ENCODE measurements around the gene PCLO.
A peak's percentile ranks its signal among the peaks of the same experiment; 100 is the strongest.

Gene PCLO

DNA sequence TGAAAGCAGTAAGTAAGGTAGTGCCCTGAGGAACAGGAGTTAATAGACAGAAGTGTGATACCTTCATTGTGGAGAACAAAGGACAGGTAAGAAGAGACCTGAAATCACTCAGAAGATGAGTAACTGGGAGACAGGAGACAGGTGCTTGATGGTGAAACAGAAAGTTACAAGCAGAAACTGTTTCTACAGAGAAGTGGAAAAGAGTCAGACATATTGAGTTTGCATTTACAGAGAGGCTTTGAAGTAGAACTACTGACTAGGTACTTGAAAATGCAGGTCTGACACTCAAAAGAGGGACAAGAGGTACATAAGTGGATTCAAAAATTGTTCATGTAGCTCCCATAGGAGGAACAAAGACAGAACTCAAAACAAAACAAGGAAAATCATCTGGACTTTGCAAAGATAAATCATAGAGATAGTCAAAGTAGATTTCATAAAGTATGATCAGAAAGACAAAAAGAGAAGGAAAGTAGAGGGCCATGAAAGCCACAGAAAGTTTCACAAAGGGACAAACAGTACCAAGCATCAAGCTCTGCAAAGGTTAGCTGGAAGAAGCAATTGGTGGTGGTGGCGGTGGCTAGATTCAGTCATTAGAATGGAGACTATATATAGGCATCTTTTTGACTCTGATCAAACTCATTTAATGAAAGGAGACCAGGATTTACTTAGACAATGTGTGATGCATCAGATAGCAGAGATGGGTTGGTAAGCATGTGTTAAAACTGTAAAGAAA lies 198.4 kb downstream of the PCLO start:
- Histone ChIP-seq H4K20me1 (no peaks in the 10 kb centered on the region), H3K27ac (no peak overlapping the region), H3K4me2 (no peak overlapping the region), H3K4me1 (no peaks in the 10 kb centered on the region), H3K9ac (no peak overlapping the region), H3K9me3 (replicated peaks in 1 of 11) (no peaks in the 10 kb centered on the region), H3K27me3 (no peaks in the 10 kb centered on the region), H3K36me3 (no peaks in the 10 kb centered on the region), H3K4me3 (no peak overlapping the region)
- no peak for TF ChIP-seq Cebpa-rat (IDR thresholded peaks at IDR 0.05)

- TF ChIP-seq Cebpa-rat (IDR thresholded peaks at IDR 0.05): no peak
- Histone ChIP-seq H3K4me2 (no peak overlapping the region), H4K20me1 (no peaks in the 10 kb centered on the region), H3K27ac (no peak overlapping the region), H3K36me3 (no peaks in the 10 kb centered on the region), H3K4me1 (peaks cover 0 to 14% (median 5%) of the 10 kb centered on the region in 10 experiments; a peak in 8 of 20 replicates), H3K4me3 (no peak overlapping the region), H3K27me3 (no peaks in the 10 kb centered on the region), H3K9ac (no peak overlapping the region), H3K9me3 (replicated peaks in 1 of 11) (0 out of 22 replicates have a peak, but pooled peaks cover 0 to 3% (median 0%) of the 10 kb centered on the region in 11 experiments)
Observed at GRCh38 chr7:82961240-82961639, 201.4 kb downstream of the PCLO start.

- no peak overlapping the region for H3K9ac ChIP-seq
Observed at GRCh38 chr7:82959528-82959927, 203.2 kb downstream of the PCLO start.

GRCh38 chr7:82957521-82957920 lies 205.2 kb downstream of the PCLO start:
- H3K4me1 ChIP-seq: peaks cover 0 to 14% (median 5%) of the 10 kb centered on the region in 10 experiments; a peak in 8 of 20 replicates
- no peak overlapping the region for H3K9ac ChIP-seq
- H3K4me3 ChIP-seq: no peak overlapping the region
- no peaks in the 10 kb centered on the region for H4K20me1 ChIP-seq
- H3K36me3 ChIP-seq: no peaks in the 10 kb centered on the region
- peak overlapping the region in 5 of 11 experiments; percentile 6 to 58 (median 54); a peak in 7 of 22 replicates for H3K27ac ChIP-seq
- H3K4me2 ChIP-seq: peak overlapping the region in 5 of 11 experiments; percentile 6 to 41 (median 19); a peak in 5 of 22 replicates
- no peaks in the 10 kb centered on the region for H3K27me3 ChIP-seq
- no peak for TF ChIP-seq Cebpa-rat (IDR thresholded peaks at IDR 0.05)
- 0 out of 22 replicates have a peak, but pooled peaks cover 0 to 3% (median 0%) of the 10 kb centered on the region in 11 experiments for H3K9me3 ChIP-seq (replicated peaks in 1 of 11)

More at GRCh38 chr7:82959528-82959927, 203.2 kb downstream of the PCLO start:
- H3K4me1 ChIP-seq: peaks cover 0 to 14% (median 5%) of the 10 kb centered on the region in 10 experiments; a peak in 8 of 20 replicates
- no peak for TF ChIP-seq Cebpa-rat (IDR thresholded peaks at IDR 0.05)
- H3K9me3 ChIP-seq (replicated peaks in 1 of 11): 0 out of 22 replicates have a peak, but pooled peaks cover 0 to 3% (median 0%) of the 10 kb centered on the region in 11 experiments
- no peak overlapping the region for H3K4me2 ChIP-seq
- H3K4me3 ChIP-seq: no peak overlapping the region
- no peaks in the 10 kb centered on the region for H3K27me3 ChIP-seq
- no peaks in the 10 kb centered on the region for H3K36me3 ChIP-seq
- H4K20me1 ChIP-seq: no peaks in the 10 kb centered on the region
- H3K27ac ChIP-seq: no peak overlapping the region

DNA sequence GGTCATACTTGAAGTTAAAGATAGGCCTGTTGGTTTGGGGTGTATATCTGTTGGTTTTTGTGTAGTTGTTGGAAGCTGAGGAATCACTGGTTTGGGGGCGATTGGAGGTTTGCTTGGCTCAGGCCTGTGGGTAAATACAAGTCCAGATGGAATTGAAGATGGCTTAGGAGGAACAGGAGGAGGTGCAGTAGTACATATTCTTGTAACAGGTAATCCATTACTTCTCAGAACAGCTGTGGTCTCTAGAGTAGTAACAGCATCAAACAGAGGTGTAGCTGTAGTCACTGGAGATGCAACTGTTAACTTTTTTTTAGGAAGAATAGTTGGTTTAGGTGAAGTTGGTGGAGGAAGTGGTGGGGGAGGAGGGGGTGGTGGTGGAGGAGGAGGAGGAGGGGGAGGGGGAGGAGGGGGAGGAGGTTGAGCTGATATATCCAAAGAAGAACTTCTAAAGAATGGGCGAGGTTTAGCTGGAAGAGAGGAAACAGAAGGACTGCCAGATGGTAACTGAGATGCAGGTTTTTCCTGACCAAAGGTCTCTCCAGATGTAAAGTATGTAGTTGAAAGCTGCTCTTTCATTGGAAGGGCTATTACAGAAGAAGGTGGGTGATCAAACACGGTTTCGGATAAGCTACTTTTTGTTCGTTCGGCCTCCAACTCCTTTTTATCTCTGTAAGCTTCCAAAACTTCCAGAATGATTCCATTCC lies 209.2 kb downstream of the PCLO start:
- 0 out of 22 replicates have a peak, but pooled peaks cover 0 to 3% (median 0%) of the 10 kb centered on the region in 11 experiments for H3K9me3 ChIP-seq (replicated peaks in 1 of 11)
- no peaks in the 10 kb centered on the region for H3K27me3 ChIP-seq
- H3K36me3 ChIP-seq: no peaks in the 10 kb centered on the region
- H4K20me1 ChIP-seq: no peaks in the 10 kb centered on the region
- H3K4me2 ChIP-seq: no peak overlapping the region
- no peak overlapping the region for H3K27ac ChIP-seq
- no peak for TF ChIP-seq Cebpa-rat (IDR thresholded peaks at IDR 0.05)
- H3K9ac ChIP-seq: no peak overlapping the region
- H3K4me3 ChIP-seq: no peak overlapping the region
- peaks cover 0 to 16% (median 2%) of the 10 kb centered on the region in 10 experiments; a peak in 9 of 20 replicates for H3K4me1 ChIP-seq

GRCh38 chr7:82950436-82950835 lies 212.2 kb downstream of the PCLO start:
- H3K9me3 ChIP-seq (replicated peaks in 1 of 11): no peaks in the 10 kb centered on the region
- H3K27me3 ChIP-seq: no peaks in the 10 kb centered on the region
- H3K27ac ChIP-seq: no peak overlapping the region
- no peak for TF ChIP-seq Cebpa-rat (IDR thresholded peaks at IDR 0.05)
- peaks cover 0 to 9% (median 0%) of the 10 kb centered on the region in 10 experiments; a peak in 4 of 20 replicates for H3K4me1 ChIP-seq
- no peaks in the 10 kb centered on the region for H4K20me1 ChIP-seq
- H3K4me3 ChIP-seq: no peak overlapping the region
- H3K36me3 ChIP-seq: no peaks in the 10 kb centered on the region
- peak overlapping the region in 2 of 11 experiments; percentile 1 to 33; a peak in 3 of 22 replicates for H3K4me2 ChIP-seq
- no peak overlapping the region for H3K9ac ChIP-seq

DNA sequence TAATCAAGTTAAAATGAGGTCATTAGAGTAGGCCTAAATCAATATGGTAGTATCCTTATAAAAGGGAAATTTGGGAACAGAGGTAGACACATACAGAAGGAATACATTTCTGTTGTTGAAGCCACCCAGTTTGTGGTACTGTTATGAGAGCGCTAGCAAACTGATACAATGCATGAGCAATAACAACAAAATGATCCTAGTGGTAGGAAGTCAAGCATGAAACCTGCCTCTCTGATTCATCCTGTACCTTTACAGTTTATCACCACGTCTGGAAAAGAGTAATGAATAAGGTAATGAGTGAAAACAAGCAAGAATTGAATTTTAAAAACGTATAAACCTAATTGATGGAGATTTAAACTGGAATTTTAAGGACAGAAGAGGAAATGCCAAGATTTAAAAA lies 217.2 kb downstream of the PCLO start:
- no peak for TF ChIP-seq Cebpa-rat (IDR thresholded peaks at IDR 0.05)
- Histone ChIP-seq H3K27ac (no peak overlapping the region), H3K27me3 (no peaks in the 10 kb centered on the region), H3K4me2 (no peak overlapping the region), H3K9me3 (replicated peaks in 1 of 11) (no peaks in the 10 kb centered on the region), H3K9ac (no peak overlapping the region), H3K4me3 (no peak overlapping the region), H3K36me3 (no peaks in the 10 kb centered on the region), H3K4me1 (peaks cover 0 to under 1% (median 0%) of the 10 kb centered on the region in 10 experiments; a peak in 2 of 20 replicates), H4K20me1 (no peaks in the 10 kb centered on the region)

GRCh38 chr7:82945056-82945455 lies 217.6 kb downstream of the PCLO start:
- no peak overlapping the region for H3K4me2 ChIP-seq

GRCh38 chr7:82932516-82932915 lies 230.2 kb downstream of the PCLO start:
- Histone ChIP-seq H3K4me3 (no peak overlapping the region), H3K27ac (no peak overlapping the region), H3K4me1 (no peaks in the 10 kb centered on the region), H3K36me3 (no peaks in the 10 kb centered on the region), H3K9me3 (replicated peaks in 1 of 11) (no peaks in the 10 kb centered on the region), H4K20me1 (no peaks in the 10 kb centered on the region), H3K9ac (no peak overlapping the region), H3K4me2 (no peak overlapping the region), H3K27me3 (no peaks in the 10 kb centered on the region)
- no peak for TF ChIP-seq Cebpa-rat (IDR thresholded peaks at IDR 0.05)

More at GRCh38 chr7:82945056-82945455, 217.6 kb downstream of the PCLO start:
- H3K4me1 ChIP-seq: no peaks in the 10 kb centered on the region
- H4K20me1 ChIP-seq: no peaks in the 10 kb centered on the region
- no peak for TF ChIP-seq Cebpa-rat (IDR thresholded peaks at IDR 0.05)
- H3K36me3 ChIP-seq: no peaks in the 10 kb centered on the region
- H3K27ac ChIP-seq: no peak overlapping the region
- no peak overlapping the region for H3K9ac ChIP-seq
- H3K27me3 ChIP-seq: no peaks in the 10 kb centered on the region
- no peaks in the 10 kb centered on the region for H3K9me3 ChIP-seq (replicated peaks in 1 of 11)
- no peak overlapping the region for H3K4me3 ChIP-seq
